ENCODE results near the gene TMEM63C.

DNA sequence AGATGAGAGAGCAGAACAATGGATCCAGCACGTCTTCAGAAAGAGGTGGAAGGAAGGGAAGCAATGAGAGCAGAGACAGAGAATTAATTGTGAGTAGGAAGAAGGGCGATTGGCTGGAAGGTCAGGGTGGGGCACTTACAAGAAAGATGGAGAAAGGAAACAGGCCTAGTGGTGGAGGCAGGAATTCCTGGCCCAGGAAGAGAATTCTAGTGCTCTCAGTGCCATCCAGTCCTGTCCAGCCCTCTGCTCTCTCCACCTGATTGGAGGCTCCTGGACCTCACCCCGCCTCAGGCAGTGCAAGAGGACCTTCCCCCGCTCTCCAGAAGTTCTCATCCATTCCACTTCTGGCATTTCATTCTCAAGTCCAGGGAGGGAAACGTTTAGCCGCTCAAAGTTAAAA, 46.5 kb downstream of the TMEM63C start:
- TF ChIP-seq, protein P1, sequence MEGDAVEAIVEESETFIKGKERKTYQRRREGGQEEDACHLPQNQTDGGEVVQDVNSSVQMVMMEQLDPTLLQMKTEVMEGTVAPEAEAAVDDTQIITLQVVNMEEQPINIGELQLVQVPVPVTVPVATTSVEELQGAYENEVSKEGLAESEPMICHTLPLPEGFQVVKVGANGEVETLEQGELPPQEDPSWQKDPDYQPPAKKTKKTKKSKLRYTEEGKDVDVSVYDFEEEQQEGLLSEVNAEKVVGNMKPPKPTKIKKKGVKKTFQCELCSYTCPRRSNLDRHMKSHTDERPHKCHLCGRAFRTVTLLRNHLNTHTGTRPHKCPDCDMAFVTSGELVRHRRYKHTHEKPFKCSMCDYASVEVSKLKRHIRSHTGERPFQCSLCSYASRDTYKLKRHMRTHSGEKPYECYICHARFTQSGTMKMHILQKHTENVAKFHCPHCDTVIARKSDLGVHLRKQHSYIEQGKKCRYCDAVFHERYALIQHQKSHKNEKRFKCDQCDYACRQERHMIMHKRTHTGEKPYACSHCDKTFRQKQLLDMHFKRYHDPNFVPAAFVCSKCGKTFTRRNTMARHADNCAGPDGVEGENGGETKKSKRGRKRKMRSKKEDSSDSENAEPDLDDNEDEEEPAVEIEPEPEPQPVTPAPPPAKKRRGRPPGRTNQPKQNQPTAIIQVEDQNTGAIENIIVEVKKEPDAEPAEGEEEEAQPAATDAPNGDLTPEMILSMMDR (conservative IDR thresholded peaks at IDR 0.05; ENCODE audit: low read length): no peak
- TF ChIP-seq EZH2phosphoT487 (IDR thresholded peaks at IDR 0.05; ENCODE audit: borderline replicate concordance): no peak
